ENCODE results near the gene GIGYF1. TPM values are rescaled to one million over a fixed set of nuclear protein-coding genes. Genes with fewer than 3 reads are reported as not detected.

The GIGYF1 gene
- polyA plus RNA-seq, 1 experiment: 7.6 TPM

DNA sequence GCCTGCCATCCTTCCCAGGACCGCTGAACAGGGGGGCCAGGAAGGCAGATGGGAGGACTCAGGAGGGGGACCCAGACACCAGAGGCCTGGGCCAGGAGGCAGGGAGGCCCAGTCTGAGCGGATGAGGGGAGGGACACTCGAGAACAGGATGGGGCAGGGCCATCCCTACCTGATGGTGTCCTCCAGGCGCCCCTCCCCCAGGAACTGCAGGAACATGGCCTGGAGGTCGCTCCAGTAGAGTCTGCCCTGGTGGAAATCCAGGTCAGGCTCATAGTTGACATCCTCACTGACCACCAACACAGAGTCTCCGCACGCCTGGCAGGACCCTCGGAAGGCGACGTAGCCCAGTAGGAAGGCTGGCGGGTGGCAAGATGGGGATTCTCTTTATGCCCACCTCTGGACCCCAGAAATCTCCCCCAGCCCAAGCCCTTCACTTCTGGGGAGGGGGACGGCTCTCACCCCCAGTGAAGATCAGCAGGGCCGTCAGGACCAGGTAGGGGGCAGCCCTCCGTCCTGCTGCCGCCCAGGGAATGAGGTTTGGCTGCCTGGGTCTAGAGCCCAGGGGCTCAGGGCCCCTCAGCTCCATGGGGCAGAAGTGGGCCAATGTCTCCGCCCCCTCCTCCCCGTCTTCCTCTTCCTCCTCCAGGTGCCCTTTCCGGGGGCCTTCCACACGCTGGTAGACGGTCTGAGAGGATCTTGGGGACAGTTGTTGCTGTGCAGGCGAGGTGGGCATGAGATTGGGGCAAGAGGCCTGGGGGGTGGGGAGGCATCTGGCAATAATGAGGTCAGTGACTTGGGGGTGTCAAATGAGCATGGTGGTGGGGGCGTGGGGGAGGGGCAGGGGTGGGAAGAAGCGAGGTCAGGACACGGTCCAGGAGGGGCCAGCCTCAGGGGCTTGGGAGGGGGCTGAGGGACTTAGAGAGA is 53.3 kb downstream of the GIGYF1 start:
- Histone ChIP-seq H3K36me3 (ENCODE audit: control insufficient read depth, insufficient read depth, low read length) (no peaks in the 10 kb centered on the region), H3K4me3 (ENCODE audit: low read depth, low read length) (no peak overlapping the region), H3K27me3 (ENCODE audit: control insufficient read depth, insufficient read depth, low read length) (peaks cover 6% of the 10 kb centered on the region)
- DNase-seq (ENCODE audit: low read depth): no peak
- POLR2A ChIA-PET: no interaction called here
- CTCF ChIA-PET: interaction anchor here (2.3 kb wide), 1 partner anchor 51 kb away, joined by 5 read pairs; no protein-coding TSS in a partner anchor
- TF ChIP-seq CTCF (IDR thresholded peaks at IDR 0.05; ENCODE audit: insufficient read depth, low read depth, low read length): no peak

- H3K36me3 ChIP-seq (ENCODE audit: control insufficient read depth, insufficient read depth, low read length): no peaks in the 10 kb centered on the region
- no peak for DNase-seq (ENCODE audit: low read depth)
- peaks cover 4% of the 10 kb centered on the region for H3K27me3 ChIP-seq (ENCODE audit: control insufficient read depth, insufficient read depth, low read length)
- CTCF ChIA-PET: interaction anchor here (2.3 kb wide), 1 partner anchor 51 kb away, joined by 5 read pairs; no protein-coding TSS in a partner anchor
- no peak for TF ChIP-seq CTCF (IDR thresholded peaks at IDR 0.05; ENCODE audit: insufficient read depth, low read depth, low read length)
- H3K4me3 ChIP-seq (ENCODE audit: low read depth, low read length): no peak overlapping the region
- POLR2A ChIA-PET: no interaction called here
Observed at GRCh38 chr7:100639995-100640516, 54.0 kb downstream of the GIGYF1 start.

- TF ChIP-seq CTCF (IDR thresholded peaks at IDR 0.05; ENCODE audit: insufficient read depth, low read depth, low read length): peak; percentile 70
- Histone ChIP-seq H3K27me3 (ENCODE audit: control insufficient read depth, insufficient read depth, low read length) (peaks cover 2% of the 10 kb centered on the region; the same call in 1 of the 2 replicates), H3K36me3 (ENCODE audit: control insufficient read depth, insufficient read depth, low read length) (no peaks in the 10 kb centered on the region), H3K4me3 (ENCODE audit: low read depth, low read length) (peak overlapping the region; percentile 42)
- ChIA-PET CTCF (interaction anchor here (0.6 to 1.8 kb wide), 21 partner anchors 9 to 242 kb away, joined by 3 to 8 read pairs (median 4); partner anchors contain the start of genes ACTL6B, FBXO24, GNB2 and LRCH4), POLR2A (no interaction called here)
- no peak for DNase-seq (ENCODE audit: low read depth)
Observed at GRCh38 chr7:100632951-100633717, 60.9 kb downstream of the GIGYF1 start.

GRCh38 chr7:100630066-100630465 is 64.0 kb downstream of the GIGYF1 start:
- CTCF ChIA-PET: interaction anchor here (0.6 to 1.2 kb wide), 3 partner anchors 19 to 62 kb away, joined by 3 to 4 read pairs (median 4); no protein-coding TSS in a partner anchor
- no peak for DNase-seq (ENCODE audit: low read depth)
- no peak for TF ChIP-seq CTCF (IDR thresholded peaks at IDR 0.05; ENCODE audit: insufficient read depth, low read depth, low read length)
- Histone ChIP-seq H3K4me3 (ENCODE audit: low read depth, low read length) (no peak overlapping the region), H3K36me3 (ENCODE audit: control insufficient read depth, insufficient read depth, low read length) (no peaks in the 10 kb centered on the region), H3K27me3 (ENCODE audit: control insufficient read depth, insufficient read depth, low read length) (peaks cover 2% of the 10 kb centered on the region; the same call in 1 of the 2 replicates)
- POLR2A ChIA-PET: no interaction called here

Other genes starting within 250 kb of the GIGYF1 start
- gene SPACDR, start 230.0 kb downstream of the GIGYF1 start, polyA plus RNA-seq (2011; rRNA removed): 0.21 and 0.32 TPM in 2 replicates
- 9.7 and 20.7 TPM in 2 replicates for gene TSC22D4, start 215.0 kb downstream of the GIGYF1 start, polyA plus RNA-seq (2011; rRNA removed)
- 0.10 and 0.15 TPM in 2 replicates for gene NYAP1, start 210.3 kb downstream of the GIGYF1 start, polyA plus RNA-seq (2011; rRNA removed)
- gene AGFG2, start 155.0 kb downstream of the GIGYF1 start, polyA plus RNA-seq (2011; rRNA removed): 6.3 and 10.9 TPM in 2 replicates
- gene SAP25, start 120.3 kb downstream of the GIGYF1 start, polyA plus RNA-seq (2011; rRNA removed): 0.20 and 0.34 TPM in 2 replicates
- 9.1 and 20.0 TPM in 2 replicates for gene LRCH4, start 108.1 kb downstream of the GIGYF1 start, polyA plus RNA-seq (2011; rRNA removed)
- 0.33 and 0.40 TPM in 2 replicates for gene FBXO24, start 107.9 kb downstream of the GIGYF1 start, polyA plus RNA-seq (2011; rRNA removed)
- gene PCOLCE, start 91.9 kb downstream of the GIGYF1 start, polyA plus RNA-seq (2011; rRNA removed): 173 and 433 TPM in 2 replicates
- 5.2 and 15.0 TPM in 2 replicates for gene MOSPD3, start 81.7 kb downstream of the GIGYF1 start, polyA plus RNA-seq (2011; rRNA removed)
- 0.49 and 0.72 TPM in 2 replicates for gene TFR2, start 52.7 kb downstream of the GIGYF1 start, polyA plus RNA-seq (2011; rRNA removed)
- gene ACTL6B, start 37.8 kb downstream of the GIGYF1 start, polyA plus RNA-seq (2011; rRNA removed): not detected in 2 replicates
- gene GNB2, start 20.5 kb downstream of the GIGYF1 start, polyA plus RNA-seq (2011; rRNA removed): 87.4 and 172 TPM in 2 replicates
- gene POP7, start 11.9 kb upstream of the GIGYF1 start, polyA plus RNA-seq (2011; rRNA removed): 24.5 and 35.2 TPM in 2 replicates
- not detected in 2 replicates for gene EPO, start 26.2 kb upstream of the GIGYF1 start, polyA plus RNA-seq (2011; rRNA removed)
- gene ZAN, start 39.3 kb upstream of the GIGYF1 start, polyA plus RNA-seq (2011; rRNA removed): not detected in 2 replicates
- gene EPHB4, start 133.3 kb upstream of the GIGYF1 start, polyA plus RNA-seq (2011; rRNA removed): 23.8 and 30.5 TPM in 2 replicates
- gene SLC12A9, start 158.5 kb upstream of the GIGYF1 start, polyA plus RNA-seq (2011; rRNA removed): 14.2 and 23.1 TPM in 2 replicates
- gene TRIP6, start 173.1 kb upstream of the GIGYF1 start, polyA plus RNA-seq (2011; rRNA removed): 70.3 and 105 TPM in 2 replicates
- gene SRRT, start 180.9 kb upstream of the GIGYF1 start, polyA plus RNA-seq (2011; rRNA removed): 37.4 and 47.1 TPM in 2 replicates
- gene UFSP1, start 195.5 kb upstream of the GIGYF1 start, polyA plus RNA-seq (2011; rRNA removed): 1.1 and 2.0 TPM in 2 replicates
- 0.05 and 0.22 TPM in 2 replicates for gene ACHE, start 201.6 kb upstream of the GIGYF1 start, polyA plus RNA-seq (2011; rRNA removed)

All from BJ (cell line).